OCI-LY3 (cell line): ENCODE measurements around the gene UNC5C.

Experiments used
- H2AFZ ChIP-seq: fragments of 200-600, 300-600 bp; shearing (Covaris generic); 2 replicates; pipeline ENCODE4 v1.6.0; 2014; ENCODE audit warnings: antibody characterized with exemption, low read depth, low read length
- H3K27ac ChIP-seq: fragments of 200-600, 300-600 bp; sonication (generic); 2 replicates; pipeline ENCODE4 v1.5.1; 2014; ENCODE audit warnings: mild to moderate bottlenecking, low read length, moderate library complexity, mixed read lengths
- H3K27me3 ChIP-seq: fragments of 200-600, 300-600 bp; sonication (generic); 2 replicates; pipeline ENCODE4 v1.6.1; 2014; ENCODE audit warnings: low read depth, low read length, mixed read lengths
- H3K36me3 ChIP-seq: fragments of 200-600, 300-600 bp; sonication (generic); replicated peaks from 2 replicates; pipeline ENCODE3; 2014; ENCODE audit warnings: low read depth, low read length, mixed read lengths
- H3K4me1 ChIP-seq: fragments of 300-600, 200-600 bp; sonication (generic); 2 replicates; pipeline ENCODE4 v1.6.1; 2014; ENCODE audit warnings: low read length, mixed read lengths
- H3K4me2 ChIP-seq: fragments of 200-600, 300-600 bp; sonication (generic); 2 replicates; pipeline ENCODE4 v1.6.1; 2014; ENCODE audit warnings: low read length, mixed read lengths
- H3K4me3 ChIP-seq: fragments of 300-600, 200-600 bp; sonication (generic); 2 replicates; pipeline ENCODE4 v1.5.1; 2014; ENCODE audit warnings: antibody characterized with exemption, mild to moderate bottlenecking, low read length, moderate library complexity
- H3K79me2 ChIP-seq: fragments of 300-600, 200-600 bp; shearing (Covaris generic); 2 replicates; pipeline ENCODE4 v1.6.1; 2014; ENCODE audit warnings: mild to moderate bottlenecking, low read length, mixed read lengths
- H3K9ac ChIP-seq: fragments of 300-600, 200-600 bp; shearing (Covaris generic); 2 replicates; pipeline ENCODE4 v1.6.0; 2014; ENCODE audit warnings: mild to moderate bottlenecking, low read length, moderate library complexity
- H3K9me3 ChIP-seq: fragments of 200-600, 300-600 bp; shearing (Covaris generic); 2 replicates; pipeline ENCODE4 v1.6.1; 2014; ENCODE audit warnings: low read length, mixed read lengths; ENCODE audit not compliant: insufficient read depth
- H4K20me1 ChIP-seq: fragments of 200-600, 300-600 bp; sonication (generic); 2 replicates; pipeline ENCODE4 v1.6.1; 2016; ENCODE audit warnings: low read length, mixed read lengths; ENCODE audit not compliant: insufficient read depth
- CTCF ChIP-seq: fragments of 200-600, 300-600 bp; sonication (generic); IDR thresholded peaks from 2 replicates; pipeline ENCODE4 v1.5.1; 2014; ENCODE audit warnings: antibody characterized with exemption, low read length, low read depth
- EZH2phosphoT487 ChIP-seq: fragments of 200-600 bp; shearing (Covaris generic); IDR thresholded peaks from 2 replicates; pipeline ENCODE4 v1.6.1; 2018; ENCODE audit warnings: antibody characterized with exemption, mixed run types, low read depth

The UNC5C gene

DNA sequence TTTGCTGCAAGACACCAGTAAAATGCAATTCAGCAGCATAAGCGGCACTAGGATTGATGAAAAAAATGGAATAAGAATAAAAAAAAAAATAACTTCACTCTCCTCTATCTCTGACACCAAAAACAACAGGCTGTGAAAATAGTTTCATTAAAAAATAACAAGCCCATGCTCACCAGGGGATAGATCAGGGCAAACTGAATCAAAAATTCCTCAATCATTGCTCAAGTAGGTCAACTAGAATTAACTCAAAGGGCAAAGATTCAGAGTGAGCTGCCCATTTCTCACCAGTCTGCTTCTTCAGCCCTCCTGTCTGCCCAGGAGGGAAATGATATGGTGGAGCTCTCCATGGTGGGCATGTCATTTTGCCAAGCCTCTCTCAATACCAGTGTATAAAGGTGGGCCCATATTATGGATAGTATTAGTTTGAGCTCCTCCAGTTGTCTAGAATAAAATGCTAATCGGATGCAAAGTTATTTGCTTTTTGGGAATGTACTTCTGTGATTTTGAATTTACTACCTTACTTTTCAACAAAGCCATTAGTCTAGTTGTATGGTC is 153.9 kb downstream of the UNC5C start:
- H3K9me3 ChIP-seq = no peaks in the 10 kb centered on the region
- no peaks in the 10 kb centered on the region for H3K79me2 ChIP-seq
- H3K4me2 ChIP-seq = no peak overlapping the region
- no peaks in the 10 kb centered on the region for H3K4me1 ChIP-seq
- H4K20me1 ChIP-seq = no peaks in the 10 kb centered on the region
- H2AFZ ChIP-seq = no peak overlapping the region
- H3K36me3 ChIP-seq = no peaks in the 10 kb centered on the region
- no peak overlapping the region for H3K9ac ChIP-seq
- H3K27ac ChIP-seq = no peak overlapping the region
- no peak overlapping the region for H3K4me3 ChIP-seq
- TF ChIP-seq CTCF = no peak
- no peak for TF ChIP-seq EZH2phosphoT487
- H3K27me3 ChIP-seq = no peaks in the 10 kb centered on the region

GRCh38 chr4:95393821-95394220 is 155.0 kb downstream of the UNC5C start:
- Histone ChIP-seq H3K4me1 (no peaks in the 10 kb centered on the region), H4K20me1 (no peaks in the 10 kb centered on the region), H3K36me3 (no peaks in the 10 kb centered on the region), H3K27ac (no peak overlapping the region), H2AFZ (no peak overlapping the region), H3K27me3 (no peaks in the 10 kb centered on the region), H3K9ac (no peak overlapping the region), H3K79me2 (no peaks in the 10 kb centered on the region), H3K9me3 (no peaks in the 10 kb centered on the region), H3K4me3 (no peak overlapping the region), H3K4me2 (no peak overlapping the region)
- TF ChIP-seq CTCF (no peak), EZH2phosphoT487 (no peak)

DNA sequence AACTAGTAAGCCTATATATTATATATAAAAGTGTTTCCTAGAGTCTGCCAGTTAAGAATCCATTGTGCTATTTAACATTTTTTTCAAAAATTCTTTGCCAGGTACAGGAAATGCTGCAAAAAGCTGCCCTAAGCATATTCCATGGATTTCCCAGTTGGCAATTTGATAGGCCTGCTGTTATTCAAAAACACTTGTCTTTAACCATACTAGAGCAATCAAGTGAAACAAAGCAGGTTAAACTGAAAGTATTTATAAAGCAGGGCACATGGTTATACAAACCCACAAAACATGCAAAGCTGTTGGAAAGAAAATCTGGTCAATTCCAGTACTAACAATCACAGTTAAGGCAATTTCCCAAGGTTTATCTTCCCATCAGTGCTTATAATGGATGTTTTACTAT is 159.9 kb downstream of the UNC5C start:
- H3K27ac ChIP-seq = no peak overlapping the region
- TF ChIP-seq EZH2phosphoT487 = no peak
- TF ChIP-seq CTCF = no peak

GRCh38 chr4:95387719-95388118 is 161.1 kb downstream of the UNC5C start:
- no peaks in the 10 kb centered on the region for H3K36me3 ChIP-seq
- no peaks in the 10 kb centered on the region for H3K27me3 ChIP-seq
- no peak overlapping the region for H3K27ac ChIP-seq
- no peaks in the 10 kb centered on the region for H3K79me2 ChIP-seq
- H3K9me3 ChIP-seq = no peaks in the 10 kb centered on the region
- no peaks in the 10 kb centered on the region for H3K4me1 ChIP-seq
- H3K4me3 ChIP-seq = no peak overlapping the region
- H3K9ac ChIP-seq = no peak overlapping the region
- H3K4me2 ChIP-seq = no peak overlapping the region
- TF ChIP-seq CTCF = no peak
- no peak overlapping the region for H2AFZ ChIP-seq
- H4K20me1 ChIP-seq = no peaks in the 10 kb centered on the region

More for the DNA sequence above, 159.9 kb downstream of the UNC5C start:
- Histone ChIP-seq H2AFZ (no peak overlapping the region), H4K20me1 (no peaks in the 10 kb centered on the region), H3K4me1 (no peaks in the 10 kb centered on the region), H3K4me2 (no peak overlapping the region), H3K4me3 (no peak overlapping the region), H3K9ac (no peak overlapping the region), H3K9me3 (no peaks in the 10 kb centered on the region), H3K27me3 (no peaks in the 10 kb centered on the region), H3K36me3 (no peaks in the 10 kb centered on the region), H3K79me2 (no peaks in the 10 kb centered on the region)
